Heart right ventricle (tissue), 16 donors: Measurements from ENCODE around the gene AWAT1. TPM values are rescaled to one million over a fixed set of nuclear protein-coding genes. Genes with fewer than 3 reads are reported as not detected.
A peak's percentile ranks its signal among the peaks of the same experiment; 100 is the strongest.

Experiments
- ATAC-seq, 8 donors: fragments of 200-7000 bp; cut with Tn5 transposase; one replicate each; pipeline ENCODE4 v1.9.1; 2020; ENCODE audit warnings: mild to moderate bottlenecking in 8 of 8, moderate library complexity in 8 of 8, moderate number of reproducible peaks in 1 of 8
- DNase-seq, 2 donors: peaks; one replicate each; pipeline ENCODE4 v3.0.0-alpha.2; 2020
- H3K27ac ChIP-seq, 10 donors: fragments of 200-600 bp; sonication (generic) in 2 of 10; one replicate each; pipeline versions ENCODE4 v1.5.0 to v1.8.0; 2020 to 2022; ENCODE audit warnings: mild to moderate bottlenecking in 3 of 10
- H3K27me3 ChIP-seq, 7 donors: fragments of 200-600 bp; one replicate each; pipeline ENCODE4 v1.8.0; 2021 to 2022; ENCODE audit warnings: mild to moderate bottlenecking in 2 of 7
- H3K36me3 ChIP-seq, 9 donors: fragments of 200-600 bp; sonication (generic) in 1 of 9; one replicate each; pipeline versions ENCODE4 v1.5.0 to v1.8.0; 2020 to 2022; ENCODE audit warnings: mild to moderate bottlenecking in 2 of 9
- H3K4me1 ChIP-seq, 9 donors: fragments of 200-600 bp; sonication (generic) in 1 of 9; one replicate each; pipeline versions ENCODE4 v1.5.0 to v1.8.0; 2020 to 2022; ENCODE audit warnings: mild to moderate bottlenecking in 4 of 9
- H3K4me3 ChIP-seq, 10 donors: fragments of 200-600 bp; sonication (generic) in 2 of 10; one replicate each; pipeline versions ENCODE4 v1.5.0 to v1.8.0; 2020 to 2022; ENCODE audit warnings: mild to moderate bottlenecking in 7 of 10, moderate library complexity in 2 of 10
- H3K9me3 ChIP-seq, 11 donors: fragments of 200-600 bp in 10 of 11; sonication (generic) in 2 of 11; one replicate each; pipeline versions ENCODE4 v1.5.0 to v1.8.0; 2013 to 2022; ENCODE audit warnings: mild to moderate bottlenecking in 2 of 11, control low read depth in 1 of 11, moderate library complexity in 1 of 11
- CTCF ChIP-seq, 9 donors: fragments of 200-600 bp; sonication (generic) in 2 of 9; IDR thresholded peaks; one replicate each; pipeline versions ENCODE4 v1.5.0 to v1.8.0; 2021 to 2022; ENCODE audit warnings: antibody characterized with exemption in 9 of 9, mild to moderate bottlenecking in 5 of 9, moderate library complexity in 1 of 9
- WGBS, 2 donors: extraction: QIAGEN DNeasy Blood & Tissue Kit; methylation state at CpG; one replicate each; pipeline ENCODE4 v1.1.7; 2013; ENCODE audit warnings: inconsistent platforms in 1 of 2; 5-methylcytosine and 5-hydroxymethylcytosine counted together
- intact Hi-C, 10 donors: fragments of 100-400 bp; cut with DNase I; formaldehyde crosslinking; loops; one replicate each; pipeline versions ENCODE4 v1.11.1 to v1.14.2; 2022
- long read RNA-seq, 3 donors: library from polyadenylated mRNA; unstranded; transcript quantifications; one replicate each; pipeline ENCODE4 v2.0.0, GENCODE V29; 2020 to 2021
- polyA plus RNA-seq, 2 donors: library from polyadenylated mRNA; stranded (reverse); fragments of 200-250 nt; gene quantifications; one replicate each; pipeline ENCODE4 v1.2.3, GENCODE V29; 2013
- total RNA-seq, 10 donors: library from RNA; stranded (reverse); fragmentation: NEBNext Ultra II Directional in 3 of 10; extraction: Animal tissue kit (Norgen Biotek cat#: 25700) in 3 of 10; gene quantifications; one replicate each; pipeline versions ENCODE4 v1.2.1 to v1.2.4, GENCODE V29; 2021 to 2023
- donor health status: Arrhythmogenic right ventricular cardiomyopathy.
- donor health status: ischemic (EF 13 %, LVEDD 7.1; RV severe dilation, severe dysfunction).
- donor health status: healthy with polysubstance abuse.
- donor health status: DM: no; HTN: yes; CAD: no.
- donor health status: DM: no; HTN: no; CAD: no.
- donor health status: ischemic (EF 25% LVEDD 6.9; RV normal size, moderate dysfunction).
- donor health status: ischemic (EF 25% LVEDD 5.7; RV mildly dilated, moderate dysfunction).
- donor health status: healthy.
- donor health status: DM: yes; HTN: yes; CAD: no.
- donor health status: Ischemic cardiomyopathy.
- donor health status: ischemic (EF 35%, LVEDD 5.7; RV mildly dilated, moderate dysfunction).
- donor health status: nonischemic (EF 11% LVEDD 7.7; RV severe dilation, severe dysfunction).
- donor health status: DM: yes; HTN: yes; CAD: no.
- donor health status: PGD.
- donor health status: ischemic (EF 29% LVEDD 5.4; RV normal size, mild dysfunction).
- donor health status: nonischemic (EF 23%, LVEDD 6.1; RV moderate dilation, normal function).

The AWAT1 gene
- not detected for total RNA-seq
- not detected for polyA plus RNA-seq
- long read RNA-seq, donor 1, result 0 reads
- long read RNA-seq, donor 2, result 0 reads
- long read RNA-seq, donor 3, result 0 reads

GRCh38 chrX:70234355-70234754 lies at the start of gene AWAT1:
Gene AWAT1 (plus strand): TSS chrX:70234655. CDS start chrX:70234696, 41 bp downstream.
- Histone ChIP-seq H3K27ac (no peak within 1 kb of the TSS), H3K4me1 (no peaks in the 10 kb centered on the region), H3K36me3 (no peaks in the 10 kb centered on the region), H3K27me3 (peaks cover 0 to 10% (median 0%) of the 10 kb centered on the region in 7 donors), H3K4me3 (no peak within 1 kb of the TSS), H3K9me3 (no peaks in the 10 kb centered on the region)
- no peak for TF ChIP-seq CTCF (IDR thresholded peaks at IDR 0.05)
- intact Hi-C loops, result no loop called here
- ATAC-seq (no peak), DNase-seq (no peak)
- 87 to 94% methylated on average over 3 of the region's 3 CpGs for WGBS, 2 donors

GRCh38 chrX:70190225-70190624 lies 44.2 kb upstream of the AWAT1 start:
- DNase-seq, result no peak
- intact Hi-C loops, result loop anchor here in 1 of 10 donors (10.0 kb wide), 1 partner anchor 235 kb away; the partner anchor contains the start of gene GDPD2

GRCh38 chrX:70196961-70197720 lies 37.3 kb upstream of the AWAT1 start:
- WGBS, 2 donors, result 6 to 10% methylated on average over 12 of the region's 12 CpGs
- peaks cover 0 to 4% (median 0%) of the 10 kb centered on the region in 11 donors for H3K9me3 ChIP-seq
- H3K36me3 ChIP-seq, result no peaks in the 10 kb centered on the region
- H3K27me3 ChIP-seq, result peaks cover 0 to 24% (median 0%) of the 10 kb centered on the region in 7 donors
- DNase-seq (peak in 1 of 2 donors; percentile 19), ATAC-seq (peak in 2 of 8 donors; percentile 34 to 41)
- intact Hi-C loops, result loop anchor here in 3 of 10 donors (2.0 to 10.0 kb wide), 3 partner anchors 65 to 236 kb away; partner anchors contain the start of genes GDPD2 (in 1 of the 3) and P2RY4 (in 1 of the 3)
- no peak overlapping the region for H3K27ac ChIP-seq
- H3K4me3 ChIP-seq, result no peak overlapping the region
- TF ChIP-seq CTCF (IDR thresholded peaks at IDR 0.05), result peak; percentile 23 to 70 (median 53)
- no peaks in the 10 kb centered on the region for H3K4me1 ChIP-seq

More at GRCh38 chrX:70190225-70190624, 44.2 kb upstream of the AWAT1 start:
- H3K9me3 ChIP-seq, result peaks cover 0 to 14% (median 0%) of the 10 kb centered on the region in 11 donors
- no peaks in the 10 kb centered on the region for H3K4me1 ChIP-seq
- no peak for TF ChIP-seq CTCF (IDR thresholded peaks at IDR 0.05)
- H3K27me3 ChIP-seq, result peaks cover 0 to 33% (median 0%) of the 10 kb centered on the region in 7 donors
- no peak for ATAC-seq
- H3K27ac ChIP-seq, result no peak overlapping the region
- H3K4me3 ChIP-seq, result no peak overlapping the region
- no peaks in the 10 kb centered on the region for H3K36me3 ChIP-seq

GRCh38 chrX:70201732-70202131 lies 32.7 kb upstream of the AWAT1 start:
- H3K4me1 ChIP-seq, result no peaks in the 10 kb centered on the region
- H3K27ac ChIP-seq, result no peak overlapping the region
- H3K27me3 ChIP-seq, result peaks cover 0 to 35% (median 0%) of the 10 kb centered on the region in 7 donors
- no peaks in the 10 kb centered on the region for H3K36me3 ChIP-seq
- no peaks in the 10 kb centered on the region for H3K9me3 ChIP-seq
- no peak overlapping the region for H3K4me3 ChIP-seq
- ATAC-seq, result no peak
- no peak for DNase-seq
- intact Hi-C loops, result no loop called here
- no peak for TF ChIP-seq CTCF (IDR thresholded peaks at IDR 0.05)
- WGBS, 2 donors, result 84 to 91% methylated on average over 5 of the region's 5 CpGs
